Activated gamma-delta T cell treated with anti-CD3 and anti-CD28 coated beads, Interleukin-2, amount 50 U/mL, for 16 hours (primary cell): ENCODE results near the gene MED20.
"Not testable (repeated sequence)": the region's sequence is repeated elsewhere in the genome, so short reads cannot be mapped to it uniquely, and the experiment has no call there.

ENCODE experiments used
- DNase-seq: peaks from one replicate; pipeline ENCODE4 v3.0.0-alpha.2; 2020; ENCODE audit warnings: low read depth

The MED20 gene, protein sequence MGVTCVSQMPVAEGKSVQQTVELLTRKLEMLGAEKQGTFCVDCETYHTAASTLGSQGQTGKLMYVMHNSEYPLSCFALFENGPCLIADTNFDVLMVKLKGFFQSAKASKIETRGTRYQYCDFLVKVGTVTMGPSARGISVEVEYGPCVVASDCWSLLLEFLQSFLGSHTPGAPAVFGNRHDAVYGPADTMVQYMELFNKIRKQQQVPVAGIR

DNA sequence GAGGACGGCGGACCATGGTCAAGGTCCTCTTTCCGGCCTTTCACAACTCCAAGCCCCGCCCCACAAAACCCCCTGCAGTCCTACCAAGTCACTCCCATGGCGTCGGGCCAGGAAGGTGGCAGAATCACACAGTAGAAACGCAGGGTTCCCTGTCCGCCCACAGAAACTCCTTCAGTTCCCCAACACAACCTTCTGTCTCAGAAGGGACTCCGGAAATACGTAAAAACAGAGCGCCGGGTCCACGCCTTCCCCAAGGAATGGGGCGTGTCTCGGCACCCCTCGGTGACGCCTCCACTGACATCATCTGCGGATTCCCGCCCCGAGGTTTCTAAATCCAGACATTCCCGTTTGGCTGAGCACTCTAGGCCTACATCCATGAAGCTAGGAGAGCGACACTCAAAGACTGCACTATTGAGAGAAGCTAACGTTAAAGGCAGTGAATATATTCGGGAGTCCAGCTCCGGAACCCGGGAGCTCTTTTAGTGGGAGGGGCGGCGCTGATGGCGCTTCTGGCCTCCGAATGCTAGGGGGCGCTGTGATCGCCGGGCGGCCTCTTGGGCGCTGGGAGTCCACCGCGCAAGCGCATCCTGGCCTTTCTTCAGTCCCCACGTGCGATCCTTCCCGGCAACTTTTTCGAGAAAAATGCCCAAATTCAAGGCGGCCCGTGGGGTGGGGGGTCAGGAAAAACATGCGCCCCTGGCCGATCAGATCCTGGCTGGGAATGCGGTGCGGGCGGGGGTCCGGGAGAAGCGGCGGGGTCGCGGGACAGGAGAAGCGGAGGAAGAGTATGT is at the start of gene MED20, which contains the start of gene BYSL:
Gene MED20 (minus strand): TSS at position 219 of the 791 bp plus-strand sequence. CDS start 121 bp downstream, at position 98.
Gene BYSL (plus strand): TSS at position 579 of the 791 bp plus-strand sequence. CDS start 64 bp downstream, at position 643.
- peak; percentile 90 for DNase-seq

DNA sequence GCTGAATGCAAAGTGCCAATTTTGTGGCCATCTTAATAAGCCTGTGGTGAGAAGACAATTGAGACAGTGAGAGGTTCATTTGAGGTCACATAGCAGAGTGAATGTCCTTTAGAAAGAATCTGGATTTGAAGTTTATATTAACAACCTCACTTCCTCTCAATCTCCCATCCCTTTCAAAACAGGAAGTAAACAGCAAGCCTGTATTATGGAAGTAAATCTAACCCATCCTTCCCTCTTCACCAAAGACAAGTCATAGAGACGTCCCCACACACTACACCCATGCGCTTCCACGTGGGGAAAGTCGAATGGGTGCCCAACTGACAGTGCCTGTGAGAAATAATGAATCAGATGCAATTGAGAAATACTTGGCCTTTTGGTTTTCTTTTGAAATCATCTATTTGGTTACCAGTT is 49.5 kb upstream of the MED20 start:
- DNase-seq, result peak; percentile 26

DNA sequence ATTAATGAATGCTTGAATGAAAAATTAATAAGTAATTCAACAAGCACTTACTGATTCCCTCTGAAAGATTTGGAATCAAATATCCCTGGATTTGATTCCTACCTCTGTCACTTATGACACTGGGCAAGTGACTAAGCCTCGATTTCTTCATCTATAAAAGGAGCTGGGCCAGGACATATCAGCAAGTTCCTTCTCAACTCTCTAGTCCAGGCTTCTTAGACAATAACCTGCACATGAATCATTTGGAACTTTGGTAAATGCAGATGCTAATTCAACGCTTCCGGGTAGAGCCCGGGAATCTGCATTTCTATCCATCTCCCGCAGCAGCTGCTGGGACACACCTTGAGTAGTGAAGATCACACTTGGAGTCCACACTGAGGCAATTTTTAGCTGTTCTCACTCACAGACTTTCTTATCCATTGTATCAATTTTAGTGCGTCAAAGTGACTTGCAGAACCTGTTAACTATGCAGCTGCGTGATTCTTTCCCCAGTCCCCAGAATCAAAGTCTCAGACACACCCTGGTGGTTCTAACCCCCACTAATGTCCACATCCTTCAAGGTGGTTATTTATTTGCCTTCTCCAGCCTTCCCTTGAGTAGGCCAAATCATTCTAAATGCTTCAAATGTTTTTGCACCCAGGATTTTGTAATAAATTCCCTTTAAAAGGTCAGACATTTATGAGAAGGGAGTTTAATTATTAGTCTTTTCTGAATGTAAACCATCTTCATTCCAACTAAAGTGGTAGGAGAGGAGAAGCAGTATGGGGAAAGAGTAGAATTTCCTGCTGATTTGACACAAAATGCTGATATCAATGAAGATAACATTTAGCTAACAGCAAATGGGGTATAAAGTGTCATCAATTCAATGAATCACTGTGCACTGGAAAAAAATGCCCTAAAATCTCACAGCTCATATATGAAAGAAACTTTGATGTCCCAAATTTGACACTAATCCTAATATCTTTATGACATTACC is 46.7 kb upstream of the MED20 start:
- DNase-seq, result no peak

DNA sequence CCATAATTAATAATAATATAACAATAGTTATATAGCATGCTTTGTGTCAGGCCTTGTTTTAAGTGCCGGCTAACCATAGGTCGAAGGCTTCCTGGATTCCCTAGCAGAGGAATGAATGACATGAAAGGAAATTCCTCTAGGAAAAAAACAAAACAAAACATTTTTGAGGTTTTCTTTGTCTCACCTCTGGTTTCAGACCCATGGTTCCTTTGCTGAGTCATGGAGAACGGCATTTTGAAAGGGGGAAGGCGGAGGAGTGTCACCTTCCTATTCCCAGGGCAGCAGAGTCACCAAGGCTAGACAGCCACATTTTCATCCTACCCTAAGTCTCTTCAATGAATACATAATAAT is 46.0 kb upstream of the MED20 start:
- no peak for DNase-seq

DNA sequence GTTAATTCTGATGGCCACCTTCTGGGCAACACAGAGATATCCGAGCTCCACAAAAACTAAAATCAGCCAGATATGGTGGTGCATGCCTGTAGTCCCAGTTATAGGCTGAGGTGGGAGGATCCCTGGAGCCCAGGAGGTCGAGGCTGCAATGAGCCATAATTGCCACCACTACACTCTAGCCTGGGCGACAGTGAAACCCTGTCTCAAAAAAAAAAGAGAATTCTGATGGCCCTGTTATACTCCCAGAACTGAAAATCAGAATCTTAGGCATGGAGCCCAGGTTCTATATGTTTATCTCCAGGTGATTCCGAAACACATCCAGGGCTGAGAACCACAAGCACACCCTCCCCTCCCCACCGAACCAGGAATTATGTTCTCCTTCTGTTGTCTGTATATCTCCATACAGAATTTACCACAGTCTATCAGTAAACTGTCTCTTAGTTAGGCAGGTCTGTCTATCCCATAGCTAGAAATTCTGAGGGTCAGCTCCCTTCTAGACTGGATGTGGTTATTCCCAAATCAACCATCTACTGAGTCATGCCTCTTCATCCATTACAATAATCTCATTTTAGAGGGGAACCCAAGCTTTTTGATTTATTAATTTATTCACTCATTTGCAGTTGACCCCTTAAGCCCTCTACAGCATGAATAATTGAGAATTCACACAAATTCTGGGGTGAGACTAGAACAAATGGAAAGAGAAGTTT is 45.4 kb upstream of the MED20 start:
- no peak for DNase-seq

DNA sequence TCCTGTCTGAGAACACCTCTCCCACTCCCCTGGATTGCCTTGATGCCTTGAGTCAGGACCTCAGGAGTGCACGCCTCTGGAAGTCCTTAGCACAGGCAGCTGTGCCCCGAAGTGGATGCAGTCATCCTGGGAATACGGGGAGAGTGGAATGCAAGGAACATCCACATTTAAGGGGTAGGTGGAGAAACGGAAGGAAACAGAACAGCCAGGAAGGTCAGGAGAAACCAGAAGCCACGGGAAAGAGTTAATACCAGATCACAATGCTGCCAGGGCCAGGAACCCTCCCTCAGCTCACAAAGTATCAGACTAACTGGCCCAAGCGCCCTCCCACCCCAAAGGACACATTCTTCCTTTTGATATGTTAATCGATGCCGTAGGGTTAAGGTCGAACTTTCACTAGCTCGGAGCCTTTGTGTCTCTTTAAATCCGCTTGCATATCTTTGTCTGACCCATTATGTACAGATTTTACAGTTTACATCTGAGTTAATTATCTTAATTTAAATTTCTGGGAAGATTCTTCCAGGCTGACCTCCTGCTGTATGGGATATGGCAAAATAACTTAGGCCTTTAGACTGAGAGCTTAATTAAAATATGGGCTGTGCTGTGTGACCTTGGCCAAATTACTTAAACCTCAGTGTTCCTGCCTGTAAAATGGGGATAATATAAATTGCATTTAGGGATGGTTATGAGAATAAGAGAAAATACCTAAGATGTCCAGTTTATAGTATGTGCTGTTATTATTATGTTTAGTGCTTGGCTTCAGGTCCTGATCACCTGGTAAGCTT is 44.7 kb upstream of the MED20 start:
- DNase-seq, result no peak

DNA sequence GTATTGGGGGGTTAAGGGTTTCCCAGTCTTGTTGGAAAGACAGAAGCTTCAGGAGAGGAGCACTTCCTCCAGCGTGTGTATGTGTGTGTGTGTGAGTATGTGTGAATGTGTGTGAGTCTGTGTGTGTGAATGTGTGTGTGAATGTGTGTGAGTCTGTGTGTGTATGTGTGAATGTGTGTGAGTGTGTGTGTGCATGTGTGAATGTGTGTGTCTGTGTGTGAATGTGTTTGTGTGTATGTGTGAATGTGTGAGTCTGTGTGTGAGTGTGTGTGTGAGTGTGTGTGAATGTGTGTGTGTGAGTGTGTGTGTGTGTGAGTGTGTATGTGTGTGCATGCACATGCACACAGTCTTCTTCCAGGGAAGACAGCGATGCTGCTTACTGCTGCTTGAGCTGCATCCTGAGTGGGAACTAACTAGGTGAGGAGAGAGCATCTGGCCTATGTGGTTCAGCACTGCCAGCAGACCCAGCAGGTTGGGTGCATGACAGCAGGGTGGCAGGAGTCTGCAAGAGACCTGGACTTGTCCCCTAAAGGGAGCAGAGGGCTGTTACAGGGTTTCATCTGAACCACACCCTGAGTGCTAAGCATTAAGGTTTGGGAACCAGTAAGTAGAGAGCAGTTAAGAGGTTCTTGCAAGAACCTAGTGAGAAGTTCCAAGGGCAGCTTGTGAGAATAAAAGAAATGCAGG is 43.4 kb upstream of the MED20 start:
- no peak for DNase-seq

DNA sequence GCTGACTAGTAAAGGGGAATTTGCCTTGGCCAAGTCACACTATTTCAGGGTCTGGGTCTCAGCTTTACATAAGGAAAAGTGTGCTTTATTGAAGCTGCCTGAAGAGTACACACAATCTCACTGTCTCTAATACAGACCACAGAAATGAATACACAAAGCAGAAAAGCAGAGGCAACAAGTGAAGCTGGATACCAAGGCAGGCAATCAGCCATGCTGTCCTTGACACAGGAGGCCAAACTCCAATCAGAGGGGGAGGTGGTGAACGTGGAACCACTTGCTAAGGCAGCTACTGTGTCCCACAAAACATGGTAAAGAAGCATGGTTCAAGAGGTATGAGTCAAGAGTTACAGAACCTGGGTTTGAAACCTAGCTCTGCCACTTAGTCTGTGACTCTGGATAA is 42.4 kb upstream of the MED20 start:
- no peak for DNase-seq

DNA sequence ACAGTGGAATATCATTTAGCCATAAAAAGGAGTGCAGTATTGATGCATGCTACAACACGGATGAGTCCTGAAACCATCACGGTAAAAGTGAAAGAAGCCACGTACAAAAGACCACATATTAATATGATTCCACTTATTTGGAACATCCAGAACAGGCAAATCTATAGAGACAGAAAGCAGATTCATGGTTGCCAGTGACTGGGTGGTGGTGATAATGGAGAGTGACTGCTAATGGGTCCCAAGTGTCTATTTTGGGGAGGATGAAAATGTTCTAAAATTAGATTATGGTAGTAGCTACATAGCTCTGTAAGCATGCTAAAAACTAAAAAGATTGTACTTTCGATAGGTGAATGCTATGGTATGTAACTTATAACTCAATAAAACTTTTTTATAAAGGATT is 39.1 kb upstream of the MED20 start:
- no peak for DNase-seq

DNA sequence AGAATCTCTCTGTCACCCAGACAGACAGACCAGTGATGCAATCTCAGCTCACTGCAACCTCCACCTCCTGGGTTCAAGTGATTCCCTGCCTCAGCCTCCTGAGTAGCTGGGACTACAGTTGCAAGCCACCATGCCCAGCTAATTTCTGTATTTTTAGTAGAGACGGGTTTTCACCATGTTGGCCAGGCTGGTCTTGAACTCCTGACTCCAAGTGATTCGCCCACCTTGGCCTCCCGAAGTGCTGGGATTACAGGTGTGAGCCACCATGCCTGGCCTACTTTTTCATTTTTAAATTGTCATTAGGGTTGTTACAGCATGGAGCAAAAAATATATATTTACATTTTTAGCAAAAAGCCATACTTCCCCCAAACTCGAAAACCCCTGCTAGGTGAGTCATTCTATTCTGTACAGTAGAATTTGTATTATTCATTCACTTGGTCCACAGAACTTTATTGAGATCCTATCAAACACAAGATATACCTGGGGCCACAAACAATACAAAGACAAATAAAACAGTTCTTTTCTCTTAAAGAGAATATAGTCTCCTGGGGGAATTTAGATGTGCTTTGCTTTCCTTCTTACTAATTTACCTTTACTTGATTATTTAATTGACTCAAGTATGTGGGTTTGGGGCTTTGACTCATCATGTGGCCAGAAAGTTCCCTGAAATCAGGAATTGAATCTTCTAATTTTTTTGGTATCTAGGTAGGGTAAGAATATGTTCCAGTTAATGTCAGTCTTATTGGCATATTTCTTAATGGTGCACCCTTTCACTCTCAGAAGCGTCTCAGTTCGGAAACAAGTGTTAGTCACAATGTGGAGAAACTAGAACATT is 37.3 kb upstream of the MED20 start:
- no peak for DNase-seq

DNA sequence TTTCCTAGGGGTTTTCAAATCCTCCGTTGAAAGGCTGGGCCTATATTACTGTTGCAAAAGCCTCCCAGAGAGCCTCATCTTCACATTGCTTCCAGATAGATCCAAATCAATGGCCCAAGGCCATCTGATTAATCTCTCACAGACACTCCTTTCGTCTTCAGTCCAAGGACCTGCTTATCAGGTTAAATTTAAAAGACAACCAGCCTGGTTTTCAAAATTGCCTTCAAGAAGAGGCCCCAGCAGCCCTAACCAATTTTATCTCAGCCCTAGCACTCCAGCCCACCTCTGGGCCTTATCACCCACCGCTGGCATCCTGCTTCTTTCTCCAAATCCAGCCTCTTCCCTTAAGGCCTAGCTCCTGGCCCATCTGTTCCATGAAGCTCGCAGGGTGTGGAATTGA is 36.2 kb upstream of the MED20 start:
- DNase-seq, result no peak

DNA sequence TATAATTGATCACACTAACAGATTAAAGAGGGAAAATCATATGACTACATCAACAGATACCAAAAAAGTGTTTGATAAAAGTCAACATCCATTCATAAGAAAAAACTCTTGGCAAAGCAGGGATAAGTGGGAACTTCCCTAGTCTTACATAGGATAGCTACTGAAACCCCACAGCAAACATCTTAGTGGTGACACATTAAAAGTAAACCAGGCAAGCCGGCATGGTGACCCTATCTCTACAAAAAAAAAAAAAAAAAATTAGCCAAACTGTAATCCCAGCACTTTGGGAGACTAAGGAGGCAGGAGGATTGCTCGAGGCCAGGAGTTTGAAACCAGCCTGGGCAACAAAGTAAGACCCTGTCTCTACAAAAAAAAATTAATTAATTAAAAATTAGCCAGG is 34.5 kb upstream of the MED20 start:
- DNase-seq, result no peak

DNA sequence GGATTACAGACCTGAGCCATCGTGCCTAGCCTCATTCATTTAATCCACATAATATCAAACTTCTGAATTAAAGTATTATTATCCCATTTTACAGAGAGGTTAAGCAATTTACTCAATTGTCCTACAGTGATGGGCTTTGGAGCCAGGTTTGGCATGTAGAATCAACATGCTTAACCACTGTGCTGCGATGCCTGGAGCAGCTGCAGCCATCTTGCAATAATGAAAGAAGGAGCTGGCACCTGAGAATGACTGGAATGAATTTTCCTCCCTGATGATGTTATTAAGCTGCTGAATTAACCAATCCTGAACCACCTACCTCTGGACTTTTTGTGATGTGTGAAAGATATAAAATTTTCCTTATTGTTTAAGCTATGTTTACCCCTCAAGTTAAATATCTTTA is 33.7 kb upstream of the MED20 start:
- DNase-seq, result no peak

DNA sequence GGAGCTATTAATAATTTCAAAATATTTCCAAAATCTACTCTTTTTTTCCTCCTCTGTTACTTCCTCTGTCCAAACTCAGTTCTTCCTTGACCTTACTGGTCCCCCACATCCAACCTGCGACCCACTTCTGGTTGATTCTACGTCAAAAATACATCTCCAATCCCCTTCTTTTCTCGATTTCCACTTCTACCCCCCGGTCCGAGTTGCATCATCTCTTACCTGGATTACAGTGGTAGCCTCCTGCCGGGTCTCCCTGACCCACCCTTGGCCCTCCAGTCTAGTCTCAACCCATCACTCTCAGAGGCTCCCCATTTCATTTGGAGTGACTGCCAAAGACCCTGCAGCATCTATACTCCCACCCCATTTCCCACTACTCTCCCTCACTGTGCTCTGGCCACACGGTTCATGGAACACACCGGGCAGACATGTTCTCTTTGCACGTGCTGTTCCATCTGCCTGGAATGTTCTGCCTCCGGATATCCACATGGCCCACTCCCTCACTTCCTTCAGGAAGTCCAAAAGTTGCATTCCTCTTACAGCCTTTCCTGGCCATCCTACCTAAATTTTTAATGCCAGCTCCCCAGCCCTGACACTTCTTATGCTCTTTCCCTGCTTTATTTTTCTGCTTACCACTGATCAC is 26.8 kb upstream of the MED20 start:
- no peak for DNase-seq

DNA sequence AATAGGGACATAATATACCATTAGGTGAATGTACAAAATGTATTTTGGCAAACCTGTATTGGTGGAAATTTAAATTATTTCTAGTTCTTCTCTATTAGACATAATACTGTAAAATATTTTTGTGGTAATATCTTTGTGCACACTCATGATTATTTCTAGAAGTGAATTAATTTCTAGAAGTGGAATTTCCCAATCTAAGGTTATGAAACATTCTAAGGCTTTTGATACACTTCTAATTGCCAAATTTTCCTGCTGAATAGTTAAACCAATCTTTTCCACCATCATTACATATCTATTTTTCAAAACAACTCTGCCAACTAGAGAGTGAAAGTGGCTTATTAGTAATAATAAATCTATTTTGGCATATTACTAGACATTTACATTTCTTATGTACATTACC is 22.5 kb upstream of the MED20 start:
- no peak for DNase-seq

DNA sequence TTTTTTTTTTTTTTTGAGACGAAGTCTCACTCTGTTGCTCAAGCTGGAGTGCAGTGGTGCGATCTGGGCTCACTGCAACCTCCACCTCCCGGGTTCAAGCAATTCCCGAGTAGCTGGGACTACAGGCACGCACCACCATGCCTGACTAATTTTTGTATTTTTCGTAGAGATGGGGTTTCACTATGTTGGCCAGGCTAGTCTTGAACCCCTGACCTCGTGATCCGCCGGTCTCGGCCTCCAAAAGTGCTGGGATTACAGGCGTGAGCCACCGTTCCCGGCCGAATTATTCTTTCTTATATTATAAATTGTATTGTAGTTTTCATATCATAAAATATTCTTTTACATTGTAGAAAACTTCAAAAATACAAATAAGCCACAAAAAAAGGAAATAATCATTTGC is 21.9 kb upstream of the MED20 start:
- DNase-seq, result not testable (repeated sequence)

DNA sequence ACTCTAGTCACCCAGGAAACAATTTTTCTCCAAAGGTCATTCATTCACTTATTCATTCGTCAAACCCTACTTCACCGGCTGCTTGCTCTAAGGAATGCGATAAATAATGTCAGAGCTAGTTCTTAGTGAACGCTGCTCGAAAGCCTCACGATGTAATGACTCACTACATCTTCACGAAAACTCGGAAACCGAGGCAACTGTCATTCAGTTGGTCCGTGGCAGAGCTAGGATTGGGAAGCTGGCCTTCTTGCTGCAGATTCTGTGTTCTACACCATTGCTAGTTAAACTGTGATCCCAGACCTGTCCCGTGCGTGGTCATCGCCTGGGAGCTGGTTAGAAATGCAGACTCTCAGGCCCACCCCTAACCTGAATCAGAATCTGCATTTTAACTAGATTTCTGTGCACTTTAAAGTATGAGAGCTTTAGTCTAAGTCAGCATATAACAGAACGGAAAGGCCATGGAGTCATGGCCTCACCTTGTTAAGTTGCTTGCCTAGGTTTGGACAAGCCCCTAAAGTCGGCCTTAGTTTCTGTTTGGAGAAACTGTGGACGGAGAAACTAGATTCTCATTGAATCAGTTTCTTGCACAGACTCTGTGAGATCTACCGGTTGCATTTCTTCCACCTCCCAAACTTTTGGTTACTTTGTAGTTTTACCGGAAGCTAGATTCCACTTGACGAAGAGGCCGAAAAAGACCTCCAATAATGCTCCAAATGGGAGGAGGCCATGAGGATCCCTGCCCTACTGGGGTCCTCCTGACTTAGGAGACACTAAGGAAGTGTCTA is 21.3 kb upstream of the MED20 start:
- no peak for DNase-seq
